H1 (cell line): ENCODE measurements around the gene CLCN5. TPM values are rescaled to one million over a fixed set of nuclear protein-coding genes. Genes with fewer than 3 reads are reported as not detected.

ENCODE experiments used
- TBP ChIP-seq: IDR thresholded peaks from 2 replicates; pipeline ENCODE4 v1.6.1; 2011; ENCODE audit warnings: low read depth, low read length, improper control_type of control experiment
- polyA plus RNA-seq, 7 experiments: library from polyadenylated mRNA; depleted of rRNA in 3 of 7; stranded (reverse) in 5 of 7; unstranded in 2 of 7; fragments of >200 nt in 5 of 7; fragments of 200-250 nt in 2 of 7; gene quantifications; 1 replicate in 5 of 7; 2 replicates in 1 of 7; 4 replicates in 1 of 7; pipeline versions ENCODE4 v1.2.1 to v1.2.3, GENCODE V29; 2011 to 2013; ENCODE audit warnings: missing spikeins in 2 of 7, mixed read lengths in 2 of 7
- total RNA-seq: library from RNA; stranded (reverse); fragmentation: NEBNext Ultra II Directional; extraction: Animal tissue kit (Norgen Biotek cat#: 25700); gene quantifications from 2 replicates; pipeline ENCODE4 v1.2.1, GENCODE V29; 2021

Gene CLCN5
- total and polyA plus RNA-seq, 2 of the 8 experiments (the other 6 are each of a cell fraction or from before 2014, with no cell fraction given): 4.2 to 9.7 TPM

DNA sequence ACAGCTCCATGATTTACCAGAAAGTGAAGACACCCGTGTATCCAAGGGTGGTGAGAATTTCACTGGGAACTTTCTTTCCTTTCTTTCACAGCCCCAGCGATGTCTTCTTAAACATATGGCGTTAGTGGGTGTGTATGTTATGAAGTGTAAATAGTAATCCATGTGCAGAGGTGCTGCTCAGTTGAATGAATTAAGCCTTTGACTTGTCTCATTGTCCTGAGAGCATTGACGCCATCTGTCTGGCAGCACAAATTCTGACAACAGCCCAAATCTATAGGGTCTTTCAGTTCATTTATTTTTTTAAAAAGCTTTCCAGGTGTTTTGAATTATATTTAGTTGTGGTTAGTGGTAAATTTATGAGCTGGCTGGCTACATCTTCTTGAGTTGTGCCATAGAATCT is 69.4 kb downstream of the CLCN5 start (continued):
- no peak for TF ChIP-seq TBP
- TF ChIP-seq, all 59 proteins: peak for 0
